ENCODE results near the gene TEK.

GRCh38 chr9:27204578-27204977 is 95.6 kb downstream of the TEK start:
- TF ChIP-seq EZH2phosphoT487 (IDR thresholded peaks at IDR 0.05; ENCODE audit: unreplicated experiment) (no peak), CTCF (conservative IDR thresholded peaks at IDR 0.05; ENCODE audit: low read depth in 2 of 2) (no peak), JUNB (IDR thresholded peaks at IDR 0.05; ENCODE audit: unreplicated experiment) (no peak), POLR2AphosphoS5 (IDR thresholded peaks at IDR 0.05; ENCODE audit: low read depth) (no peak), REST (IDR thresholded peaks at IDR 0.05; ENCODE audit: unreplicated experiment) (no peak), EZH2 (IDR thresholded peaks at IDR 0.05; ENCODE audit: low read depth, unreplicated experiment) (no peak), CREB1 (CRISPR knock-in tag; IDR thresholded peaks at IDR 0.05; ENCODE audit: low read depth) (no peak), ZNF331 (CRISPR knock-in tag; IDR thresholded peaks at IDR 0.05; ENCODE audit: low read depth) (no peak), NANOG (IDR thresholded peaks at IDR 0.05; ENCODE audit: borderline replicate concordance) (no peak), ETS1 (IDR thresholded peaks at IDR 0.05) (no peak), ZNF462 (CRISPR knock-in tag; IDR thresholded peaks at IDR 0.05) (no peak), ZNF114 (CRISPR knock-in tag; IDR thresholded peaks at IDR 0.05) (no peak)

Measured in GM23338 (cell line).